ENCODE results near the gene PKD2.
"Not testable (repeated sequence)": the region's sequence is repeated elsewhere in the genome, so short reads cannot be mapped to it uniquely, and the experiment has no call there.

The PKD2 gene

DNA sequence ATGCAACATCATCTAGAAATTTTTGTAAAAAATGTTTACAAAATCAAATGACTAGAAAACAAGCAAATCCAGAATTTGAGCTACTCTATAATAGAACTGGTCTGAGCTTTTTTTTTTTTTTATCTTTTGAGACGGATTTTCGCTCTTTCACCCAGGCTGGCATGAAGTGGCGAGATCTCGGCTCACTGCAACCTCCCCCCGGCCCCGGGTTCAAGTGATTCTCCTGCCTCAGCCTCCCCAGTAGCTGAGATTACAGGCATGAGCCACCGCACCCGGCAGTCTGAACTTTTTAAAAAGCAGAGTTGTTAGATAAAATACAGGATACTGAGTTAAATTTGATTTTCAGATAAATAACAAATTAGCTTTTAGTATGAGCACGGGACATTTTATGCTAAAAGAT is 20.9 kb upstream of the PKD2 start:
- no peak for DNase-seq (ENCODE audit: low spot score)

DNA sequence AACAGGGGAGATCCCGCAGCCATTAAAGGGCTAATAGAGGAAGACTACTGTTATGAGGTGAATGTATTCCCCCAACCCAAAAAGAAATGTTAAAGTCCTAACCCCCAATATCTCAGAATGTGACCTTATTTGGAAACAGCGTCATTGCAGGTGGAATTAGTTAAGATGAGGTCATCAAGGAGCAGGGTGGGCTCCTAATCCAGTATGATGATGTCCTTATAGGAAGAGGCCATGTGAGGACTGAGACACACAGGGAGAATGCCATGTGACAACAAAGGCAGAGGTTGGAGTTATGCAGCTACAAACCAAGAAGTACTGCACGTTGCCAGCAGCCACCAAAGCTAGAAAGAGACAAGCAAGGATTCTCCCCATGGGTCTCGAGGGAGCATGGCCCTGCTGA is 17.7 kb upstream of the PKD2 start:
- no peak for DNase-seq (ENCODE audit: low spot score)

DNA sequence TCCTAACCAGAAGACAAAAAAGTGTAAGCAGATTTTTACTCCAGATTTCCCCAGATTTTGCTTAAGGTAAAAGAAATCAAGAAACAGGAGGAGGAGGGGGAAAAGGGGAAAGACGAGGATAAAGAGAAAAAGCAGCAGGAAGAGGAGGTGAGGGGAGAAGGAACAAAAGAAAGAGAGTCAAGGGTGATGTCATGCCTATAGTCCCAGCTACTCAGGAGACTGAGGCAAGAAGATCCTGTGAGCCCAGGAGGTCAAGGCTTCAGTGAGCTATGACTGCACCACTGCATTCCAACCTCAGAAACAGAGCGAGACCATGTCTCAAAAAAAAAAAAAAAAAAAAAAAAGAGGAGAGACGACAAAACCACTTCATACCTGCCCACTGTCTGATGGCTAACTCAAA is 12.0 kb upstream of the PKD2 start:
- DNase-seq (ENCODE audit: low spot score) = no peak

DNA sequence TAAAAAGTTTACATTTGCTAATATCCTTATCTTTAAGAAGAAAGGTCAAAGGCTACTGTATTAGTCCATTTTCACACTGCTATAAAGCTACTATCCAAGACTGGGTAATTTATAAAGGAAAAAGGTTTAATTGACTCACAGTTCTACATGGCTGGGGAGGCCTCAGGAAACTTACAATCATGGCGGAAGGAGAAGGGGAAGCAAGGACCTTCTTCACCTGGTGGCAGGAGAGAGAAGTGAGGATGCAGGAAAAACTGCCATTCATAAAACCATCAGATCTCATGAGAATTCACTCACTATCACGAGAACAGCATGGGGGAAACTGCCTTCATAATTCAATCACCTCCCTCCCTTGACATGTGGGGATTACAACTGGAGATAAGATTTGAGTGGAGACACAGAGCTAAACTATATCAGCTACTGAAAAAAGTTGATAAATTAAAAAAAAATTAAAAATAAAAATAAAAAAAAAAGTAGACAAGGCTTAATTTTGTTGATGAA is 8.2 kb upstream of the PKD2 start:
- DNase-seq (ENCODE audit: low spot score) = not testable (repeated sequence)

DNA sequence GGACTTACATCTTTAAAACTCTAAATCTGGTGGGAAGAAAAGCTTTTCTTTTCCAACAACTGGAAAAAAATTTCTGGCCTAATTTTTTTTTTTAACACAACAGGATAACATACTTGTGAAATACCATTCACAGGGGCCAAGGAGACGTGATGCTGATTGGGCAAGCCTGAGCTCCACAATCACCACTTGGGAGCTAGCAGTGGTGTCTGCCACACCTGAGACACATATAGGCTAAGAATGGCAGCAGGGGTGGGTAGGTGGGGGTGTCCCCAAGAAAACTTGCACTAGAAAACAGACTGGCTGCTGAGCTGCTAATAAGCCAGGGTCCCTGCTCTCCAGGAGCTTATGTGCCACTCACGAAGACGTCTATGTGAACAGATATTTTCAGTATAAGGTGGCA is 5.6 kb upstream of the PKD2 start:
- no peak for DNase-seq (ENCODE audit: low spot score)

DNA sequence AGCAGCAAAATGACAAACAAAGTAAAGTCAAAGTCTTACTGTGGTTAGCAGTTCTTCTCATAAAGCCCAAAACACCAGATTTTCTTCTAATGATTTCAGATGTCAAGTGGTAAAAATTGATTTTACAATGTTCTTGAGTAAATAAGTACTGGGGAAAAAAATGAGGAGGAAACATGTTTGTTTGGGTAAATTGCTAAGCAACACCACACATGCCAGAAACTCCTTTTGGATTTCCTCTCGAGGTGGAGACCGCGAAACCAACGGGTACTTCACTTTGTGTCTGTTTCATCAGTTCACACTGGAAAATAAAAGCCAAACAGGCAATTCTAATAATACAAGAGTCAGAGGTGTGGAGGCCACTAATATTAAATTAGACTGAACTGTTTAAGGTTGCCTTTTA is 4.6 kb upstream of the PKD2 start:
- no peak for DNase-seq (ENCODE audit: low spot score)

DNA sequence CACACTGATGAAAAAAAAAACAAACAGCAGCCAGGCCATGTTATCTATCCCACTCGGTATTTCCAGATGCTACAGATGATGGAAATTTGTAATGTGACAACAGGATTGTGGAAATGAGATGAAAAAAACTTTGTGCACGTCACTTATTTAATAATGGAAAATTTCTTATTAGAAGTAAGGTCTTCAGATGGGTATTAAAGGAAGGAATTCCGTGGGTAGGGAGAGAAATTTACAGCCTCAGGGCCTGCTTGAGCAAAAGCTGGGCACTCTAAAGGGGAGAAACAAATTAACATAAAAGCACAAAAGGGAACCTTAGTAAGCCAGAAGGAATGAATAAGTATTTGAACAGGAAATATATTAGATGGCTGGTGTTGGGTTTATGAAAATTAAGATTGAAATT is 4.2 kb upstream of the PKD2 start:
- DNase-seq (ENCODE audit: low spot score) = no peak

DNA sequence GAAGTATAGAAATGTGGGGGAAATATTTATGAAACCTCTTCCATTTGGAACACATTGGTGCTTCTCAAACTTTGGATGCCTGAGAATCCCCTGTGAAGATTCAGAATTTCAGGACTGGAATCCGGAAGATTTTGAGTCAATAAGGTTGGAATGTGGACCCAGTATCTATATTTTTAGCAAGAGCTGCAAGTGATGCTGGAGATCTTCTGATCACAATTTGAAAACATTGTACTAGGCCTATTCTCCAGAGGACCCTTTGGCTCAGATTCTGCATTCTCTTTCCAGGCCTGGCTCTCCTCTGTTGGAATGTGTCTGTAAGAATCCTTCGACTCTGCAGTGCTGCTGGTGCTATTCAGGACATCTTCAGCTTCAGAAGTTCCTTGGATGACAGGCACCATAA is 2.4 kb upstream of the PKD2 start:
- DNase-seq (ENCODE audit: low spot score) = no peak

DNA sequence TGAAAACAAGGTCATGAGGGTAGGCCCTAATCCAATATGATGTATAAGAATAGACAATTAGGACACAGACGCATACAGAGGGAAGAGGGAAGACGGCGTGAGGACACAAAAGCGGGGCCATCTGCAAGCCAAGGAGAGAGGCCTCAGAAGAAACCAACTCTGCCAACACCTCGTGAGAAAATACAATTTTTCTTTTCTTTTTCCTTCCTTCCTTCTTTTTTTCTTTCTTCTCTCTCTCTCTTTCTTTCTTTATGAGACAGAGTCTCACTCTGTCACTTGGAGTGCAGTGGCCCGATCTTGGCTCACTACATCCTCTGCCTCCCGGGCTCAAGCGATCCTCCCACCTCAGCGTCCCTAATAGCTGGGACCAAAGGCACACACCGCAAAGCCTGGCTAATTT is 1.5 kb upstream of the PKD2 start:
- DNase-seq (ENCODE audit: low spot score) = no peak

DNA sequence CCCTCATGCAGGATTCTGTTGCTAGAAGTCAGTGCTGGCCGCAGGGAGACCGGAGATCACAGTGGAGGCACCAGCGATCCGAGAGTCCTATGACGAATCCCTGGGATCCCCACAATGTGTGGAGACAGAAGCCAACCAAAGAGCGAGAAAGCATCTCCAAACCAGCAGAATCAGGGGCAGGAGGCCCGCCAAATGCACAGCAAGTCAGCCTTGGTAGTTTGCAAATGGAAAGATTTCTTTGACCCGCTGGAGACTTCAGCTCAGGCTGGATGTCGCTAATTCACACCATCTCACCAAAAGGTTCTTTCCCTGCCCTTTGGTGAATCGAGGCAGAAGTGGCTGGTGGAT is 505 bp upstream of the PKD2 start:
- DNase-seq (ENCODE audit: low spot score) = no peak

DNA sequence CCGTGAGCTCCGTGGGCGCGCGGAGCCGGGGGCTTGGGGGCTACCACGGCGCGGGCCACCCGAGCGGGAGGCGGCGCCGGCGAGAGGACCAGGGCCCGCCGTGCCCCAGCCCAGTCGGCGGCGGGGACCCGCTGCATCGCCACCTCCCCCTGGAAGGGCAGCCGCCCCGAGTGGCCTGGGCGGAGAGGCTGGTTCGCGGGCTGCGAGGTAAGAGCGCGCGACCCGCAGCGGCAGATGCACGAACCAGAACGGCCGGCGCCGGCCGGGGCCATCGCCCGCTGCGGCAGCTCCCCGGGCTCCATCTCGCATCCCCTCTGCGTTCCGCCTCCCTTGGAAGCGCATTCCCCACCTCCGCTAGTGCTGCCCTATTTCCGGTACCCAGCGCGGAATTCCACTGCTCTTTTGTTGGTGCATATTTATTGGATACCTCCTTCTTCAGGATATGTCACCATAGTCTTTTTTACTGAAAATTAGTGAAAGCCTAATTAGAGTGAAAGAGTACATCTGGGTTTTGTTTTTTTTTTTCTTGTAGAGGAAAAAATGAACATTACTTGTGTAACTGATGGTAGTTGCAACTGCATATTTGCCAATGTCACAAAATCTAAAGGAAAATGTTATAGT is 797 bp downstream of the PKD2 start:
- peak; percentile 83 for DNase-seq (ENCODE audit: low spot score)

DNA sequence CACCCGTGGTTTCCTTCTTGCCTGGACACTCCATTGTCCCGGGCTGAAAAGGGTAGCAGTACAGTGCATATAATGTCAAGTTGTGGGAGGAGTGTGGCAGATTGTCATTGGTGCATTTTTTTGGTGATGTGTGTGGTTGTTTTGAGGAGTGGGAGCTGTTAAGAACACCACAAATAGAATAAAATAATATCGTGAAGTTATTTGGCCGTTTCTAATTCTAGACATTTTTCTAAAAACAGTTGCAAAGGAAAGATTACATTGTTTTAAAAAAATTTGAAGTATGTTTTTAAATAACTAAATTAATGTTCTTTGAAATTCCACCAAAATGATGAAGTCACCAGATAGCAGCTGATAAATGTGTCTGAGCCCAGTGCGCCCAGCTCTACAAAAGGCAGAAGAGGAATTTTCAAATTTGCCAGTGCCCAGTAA is 1.3 kb downstream of the PKD2 start:
- DNase-seq (ENCODE audit: low spot score) = no peak

DNA sequence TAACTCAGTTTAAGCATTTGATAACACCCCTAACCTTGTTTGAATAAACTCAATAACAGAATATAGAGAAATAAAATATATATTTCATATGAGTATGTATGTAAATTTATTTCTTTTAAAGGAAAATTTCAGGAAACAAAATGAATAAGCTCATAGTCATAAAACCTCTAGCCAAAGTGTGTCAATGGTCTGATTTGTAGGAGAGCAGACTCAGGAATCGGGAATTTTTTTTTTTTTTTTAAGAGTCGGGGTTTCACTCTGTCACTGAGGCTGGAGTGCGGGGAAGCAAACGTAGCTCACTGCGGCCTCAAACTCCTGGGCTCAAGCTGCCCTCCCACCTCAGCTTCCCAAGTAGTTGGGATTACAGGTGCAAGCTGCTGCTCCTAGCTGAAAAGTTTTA is 2.4 kb downstream of the PKD2 start:
- DNase-seq (ENCODE audit: low spot score) = no peak

DNA sequence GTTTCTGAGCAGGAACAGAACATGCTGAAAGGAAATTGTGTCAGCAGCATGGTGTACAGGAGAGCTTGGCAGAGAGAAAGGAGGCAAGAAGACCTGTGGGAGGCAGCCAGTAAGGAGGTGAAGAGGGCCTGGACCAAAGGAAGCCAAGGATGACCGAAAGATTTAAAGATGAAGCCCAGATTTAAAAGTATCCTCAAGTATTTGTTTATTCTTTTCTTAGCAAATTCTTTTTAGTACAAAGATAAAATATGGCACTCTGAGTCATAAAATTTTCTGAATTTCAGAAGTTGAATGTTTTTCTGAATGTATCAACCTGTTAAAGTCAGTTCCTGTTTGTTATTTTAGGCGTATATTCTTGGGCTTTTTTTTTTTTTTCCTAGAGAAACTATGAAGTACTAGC is 3.5 kb downstream of the PKD2 start:
- DNase-seq (ENCODE audit: low spot score) = no peak

DNA sequence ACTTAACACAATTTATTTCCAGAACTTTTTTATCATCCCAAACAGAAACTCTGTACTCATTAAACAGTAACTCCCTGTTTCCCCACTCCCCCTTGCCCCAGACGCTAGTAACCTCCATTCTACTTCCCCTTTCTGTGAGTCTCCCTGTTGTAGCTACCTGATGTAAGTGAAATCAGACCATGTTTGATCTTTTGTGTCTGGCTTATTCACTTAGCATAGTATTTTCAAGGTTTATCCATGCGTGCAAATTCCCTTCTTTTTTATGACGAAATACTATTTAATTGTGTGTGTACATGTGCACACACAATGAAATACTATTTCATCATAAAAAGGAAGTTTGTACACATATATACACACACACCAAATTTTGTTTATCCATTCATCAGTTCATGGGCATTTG is 5.2 kb downstream of the PKD2 start:
- DNase-seq (ENCODE audit: low spot score) = no peak

DNA sequence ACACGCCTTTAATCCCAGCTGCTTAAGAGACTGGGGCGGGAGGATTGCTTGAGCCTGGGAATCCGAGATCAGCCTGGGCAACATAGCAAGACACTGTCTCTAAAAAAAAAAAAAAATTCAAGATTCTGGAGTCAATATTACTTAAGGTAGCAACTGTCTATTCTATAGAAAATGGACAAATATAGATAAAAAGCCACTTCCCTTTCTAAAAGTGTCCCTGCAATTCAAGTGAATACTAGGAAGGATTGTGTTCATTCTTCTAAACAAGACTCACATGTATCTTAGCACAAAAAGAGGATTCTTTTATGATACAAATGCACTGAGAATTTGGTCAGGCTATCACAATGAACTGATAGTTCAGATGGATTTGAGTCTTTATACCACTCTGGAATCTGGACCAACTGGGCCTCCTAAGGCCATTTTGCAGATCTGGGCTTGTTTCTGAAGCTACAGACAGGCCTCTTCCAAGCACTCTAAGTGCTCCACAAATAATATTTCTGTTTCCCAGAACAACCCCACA is 7.0 kb downstream of the PKD2 start:
- no peak for DNase-seq (ENCODE audit: low spot score)

DNA sequence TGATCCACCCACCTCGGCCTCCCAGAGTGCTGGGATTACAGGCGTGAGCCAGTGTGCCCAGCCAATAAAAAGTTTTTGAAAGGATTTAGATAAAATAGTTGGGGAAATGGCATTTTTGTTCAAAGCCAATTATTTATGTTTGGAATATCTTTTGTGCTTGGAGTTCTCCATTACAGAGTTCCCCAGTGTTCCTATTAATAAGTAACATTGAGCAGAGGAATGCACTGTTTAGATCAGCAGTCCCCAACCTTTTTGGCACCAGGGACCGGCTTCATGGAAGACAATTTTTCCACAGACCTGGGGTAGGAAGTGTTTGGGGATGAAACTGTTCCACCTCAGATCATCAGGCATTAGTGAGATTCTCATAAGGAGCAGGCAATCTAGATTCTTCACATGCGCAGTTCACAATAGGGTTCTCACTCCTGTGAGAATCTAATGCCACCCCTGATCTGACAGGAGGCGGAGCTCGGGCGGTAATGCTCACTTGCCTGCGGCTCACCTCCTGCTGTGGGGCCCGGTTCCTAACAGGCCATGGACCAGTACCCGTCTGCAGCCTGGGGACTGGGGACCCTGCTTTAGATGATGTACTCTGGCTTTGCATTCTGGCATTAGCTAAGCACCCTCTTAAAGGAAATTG is 8.3 kb downstream of the PKD2 start:
- no peak for DNase-seq (ENCODE audit: low spot score)

DNA sequence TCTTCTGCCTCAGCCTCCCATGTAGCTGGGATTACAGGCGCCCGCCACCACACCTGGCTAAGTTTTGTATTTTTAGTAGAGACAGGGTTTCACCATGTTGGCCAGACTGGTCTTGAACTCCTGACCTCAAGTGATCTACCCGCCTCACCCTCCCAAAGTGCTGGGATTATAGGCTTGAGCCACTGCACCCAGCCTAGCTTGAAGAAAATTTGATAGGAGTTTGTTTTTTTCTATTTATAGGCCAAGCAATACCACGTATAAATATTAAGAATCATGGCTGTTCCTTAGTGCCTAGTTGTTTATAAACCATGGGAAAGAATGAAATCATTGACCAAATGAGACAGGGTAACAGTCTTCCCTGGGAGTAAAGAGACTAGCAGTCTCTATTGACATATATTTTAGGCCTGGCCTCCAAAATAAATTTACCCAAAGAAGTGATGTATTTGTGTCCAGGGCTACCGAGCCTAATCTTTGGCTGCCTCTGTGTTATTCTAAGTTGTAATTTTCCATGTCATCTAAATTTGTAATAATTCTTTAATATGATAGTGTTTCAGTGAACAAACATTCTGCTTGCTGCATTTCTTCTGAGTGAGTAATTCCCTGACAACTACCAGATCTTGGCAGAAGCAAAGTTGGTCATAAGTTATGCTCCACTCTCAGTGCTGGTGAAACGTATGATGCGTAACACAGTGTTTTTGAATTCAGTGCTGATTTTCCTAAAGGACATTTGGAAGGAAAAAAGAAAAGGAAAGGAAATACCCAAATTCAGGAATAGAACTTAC is 10.3 kb downstream of the PKD2 start:
- DNase-seq (ENCODE audit: low spot score) = no peak

DNA sequence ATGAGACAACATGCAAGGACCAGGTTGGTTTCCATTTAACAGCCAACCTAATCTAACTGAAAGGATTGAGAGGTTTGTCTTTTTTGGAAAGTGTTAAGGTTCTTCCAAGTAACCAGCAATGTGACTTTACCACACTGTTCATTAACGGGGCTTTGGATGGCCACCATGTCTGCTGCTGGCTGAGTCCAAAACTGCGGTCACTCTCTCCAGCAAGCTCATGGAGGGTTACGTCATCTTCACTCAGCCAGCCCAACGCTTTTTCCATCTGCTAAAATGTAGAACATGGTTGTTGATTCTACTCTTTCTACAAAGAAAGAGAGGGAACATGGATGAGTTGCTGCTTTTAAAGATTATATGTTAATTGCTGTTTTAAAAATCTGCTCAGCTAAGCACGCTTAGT is 11.0 kb downstream of the PKD2 start:
- DNase-seq (ENCODE audit: low spot score) = no peak

DNA sequence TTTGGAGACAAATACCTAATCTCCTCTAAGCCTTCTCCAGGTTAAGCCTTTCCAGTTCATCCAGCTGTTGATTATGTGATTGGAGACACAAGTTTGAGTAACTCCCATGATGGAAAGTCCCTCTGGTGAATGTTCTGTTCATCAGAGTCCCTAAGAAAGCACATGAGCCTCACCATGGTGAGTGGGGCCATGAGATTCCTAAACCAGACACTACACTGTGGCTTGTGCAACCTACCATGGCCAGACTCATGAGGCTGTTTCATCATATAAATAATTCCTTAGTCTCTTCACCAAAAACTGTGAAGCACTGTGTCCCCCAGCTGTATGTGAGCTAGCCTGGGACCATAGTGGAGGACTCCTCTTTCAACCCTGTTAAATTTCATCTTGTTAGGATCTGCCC is 14.4 kb downstream of the PKD2 start:
- no peak for DNase-seq (ENCODE audit: low spot score)

DNA sequence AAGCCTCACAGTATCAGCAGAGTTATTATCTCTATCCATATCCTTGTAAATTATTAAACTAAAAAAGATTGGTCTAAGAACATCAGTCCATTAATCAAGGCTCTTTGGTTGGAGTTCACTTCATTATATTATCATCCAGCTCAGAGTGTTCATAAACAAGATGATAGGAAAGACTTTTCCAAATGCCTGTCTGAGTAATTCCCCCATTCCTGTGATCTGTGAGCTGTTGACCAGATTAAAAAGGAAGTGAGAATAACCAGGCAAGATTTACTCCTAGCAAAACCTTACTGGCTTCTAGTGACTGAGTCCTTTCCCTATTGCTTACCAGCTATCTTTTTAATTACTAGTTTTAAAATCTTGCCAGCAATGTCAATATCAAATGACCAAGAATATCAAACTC is 14.9 kb downstream of the PKD2 start:
- DNase-seq (ENCODE audit: low spot score) = no peak

DNA sequence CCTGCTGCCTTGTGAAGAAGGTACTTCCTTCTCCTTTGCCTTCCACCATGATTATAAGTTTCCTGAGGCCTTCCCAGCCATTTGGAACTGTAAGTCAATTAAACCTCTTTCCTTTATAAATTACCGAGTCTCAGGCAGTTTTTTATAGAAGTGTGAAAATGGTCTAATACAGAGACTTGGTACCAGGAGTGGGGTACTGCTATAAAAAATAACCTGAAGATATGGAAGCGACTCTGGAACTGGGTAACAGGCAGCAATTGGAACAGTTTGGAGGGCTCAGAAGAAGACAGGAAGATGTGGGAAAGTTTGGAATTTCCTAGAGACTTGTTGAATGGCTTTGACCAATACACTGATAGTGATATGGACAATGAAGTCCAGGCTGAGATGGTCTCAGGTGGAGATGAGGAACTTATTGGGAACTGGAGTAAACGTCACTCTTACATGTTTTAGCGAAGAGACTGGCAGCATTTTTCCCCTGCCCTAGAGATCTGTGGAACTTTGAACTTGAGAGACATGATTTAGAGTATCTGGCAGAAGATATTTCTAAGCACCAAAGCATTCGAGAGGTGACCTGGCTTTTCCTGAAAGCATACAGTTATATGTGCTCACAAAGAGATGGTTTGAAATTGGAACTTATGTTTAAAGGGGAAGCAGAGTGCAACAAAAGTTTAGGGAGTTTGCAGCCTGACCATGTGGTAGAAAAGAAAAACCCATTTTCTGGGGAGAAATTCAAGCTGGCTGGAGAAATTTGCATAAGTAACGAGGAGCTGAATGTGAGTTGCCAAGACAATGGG is 18.6 kb downstream of the PKD2 start:
- not testable (repeated sequence) for DNase-seq (ENCODE audit: low spot score)
